SK-N-SH treated with all-trans-retinoic acid at 6 μM for 48 hours (cell line): ENCODE data around the gene SERPINH1.

Source experiments
- ATAC-seq: fragments of 200-7000 bp; cut with Tn5 transposase; 3 replicates; pipeline ENCODE4 v1.9.1; 2020; ENCODE audit warnings: mild to moderate bottlenecking, moderate library complexity
- ARNTL ChIP-seq: fragments of 450-650 bp; formaldehyde crosslinking; IDR thresholded peaks from 2 replicates; pipeline ENCODE4 v1.5.0; 2020; ENCODE audit warnings: low read depth, mild to moderate bottlenecking, moderate library complexity, borderline replicate concordance
- BACH2 ChIP-seq: fragments of 250-450 bp; sonication (Bioruptor Pico); IDR thresholded peaks from 2 replicates; pipeline ENCODE4 v1.9.0; 2021; ENCODE audit warnings: mild to moderate bottlenecking, borderline replicate concordance
- CREB5 ChIP-seq: fragments of 250-450 bp; sonication (Bioruptor Pico); IDR thresholded peaks from 2 replicates; pipeline ENCODE4 v1.5.1; 2020; ENCODE audit warnings: low read depth, mild to moderate bottlenecking, moderate library complexity
- CSDC2 ChIP-seq: fragments of 250-450 bp; sonication (Bioruptor Pico); IDR thresholded peaks from 2 replicates; pipeline ENCODE4 v1.5.0; 2020; ENCODE audit warnings: mild to moderate bottlenecking, moderate library complexity
- CSRNP3 ChIP-seq: fragments of 250-450 bp; sonication (Bioruptor Pico); IDR thresholded peaks from 2 replicates; pipeline ENCODE4 v1.5.1; 2021; ENCODE audit warnings: mild to moderate bottlenecking, moderate library complexity
- ESRRG ChIP-seq: fragments of 250-450 bp; sonication (Bioruptor Pico); IDR thresholded peaks from 2 replicates; pipeline ENCODE4 v1.6.1; 2021; ENCODE audit warnings: mild to moderate bottlenecking
- GLIS3 ChIP-seq: fragments of 250-450 bp; sonication (Bioruptor Pico); IDR thresholded peaks from 2 replicates; pipeline ENCODE4 v1.5.0; 2020; ENCODE audit warnings: mild to moderate bottlenecking, moderate library complexity
- ISL1 ChIP-seq: fragments of 250-450 bp; sonication (Bioruptor Pico); IDR thresholded peaks from 2 replicates; pipeline ENCODE4 v2.1.2; 2022; ENCODE audit warnings: mild to moderate bottlenecking, moderate library complexity
- OSR1 ChIP-seq: fragments of 250-450 bp; sonication (Bioruptor Pico); IDR thresholded peaks from 2 replicates; pipeline ENCODE4 v1.8.0; 2022; ENCODE audit warnings: moderate library complexity, mild to moderate bottlenecking, inconsistent platforms
- PATZ1 ChIP-seq: fragments of 250-450 bp; sonication (Bioruptor Pico); IDR thresholded peaks from 2 replicates; pipeline ENCODE4 v1.8.0; 2020; ENCODE audit warnings: mild to moderate bottlenecking, moderate library complexity, borderline replicate concordance
- POU6F1 ChIP-seq: fragments of 250-450 bp; sonication (Bioruptor Pico); IDR thresholded peaks from 2 replicates; pipeline ENCODE4 v1.8.0; 2021; ENCODE audit warnings: low read depth, mild to moderate bottlenecking, moderate library complexity, borderline replicate concordance
- RARB ChIP-seq: fragments of 250-450 bp; sonication (Bioruptor Pico); IDR thresholded peaks from 2 replicates; pipeline ENCODE4 v1.8.0; 2021; ENCODE audit warnings: mild to moderate bottlenecking, moderate library complexity
- SNAI2 ChIP-seq: fragments of 250-450 bp; sonication (Bioruptor Pico); IDR thresholded peaks from 2 replicates; pipeline ENCODE4 v1.5.0; 2020; ENCODE audit warnings: mild to moderate bottlenecking, moderate library complexity
- TCF4 ChIP-seq: fragments of 250-450 bp; sonication (Bioruptor Pico); IDR thresholded peaks from 2 replicates; pipeline ENCODE4 v1.8.0; 2021; ENCODE audit warnings: mild to moderate bottlenecking, moderate library complexity, borderline replicate concordance
- TOX ChIP-seq: fragments of 250-450 bp; sonication (Bioruptor Pico); IDR thresholded peaks from 2 replicates; pipeline ENCODE4 v1.8.0; 2021; ENCODE audit warnings: mild to moderate bottlenecking, moderate library complexity, borderline replicate concordance
- TSHZ2 ChIP-seq: fragments of 250-450 bp; sonication (Bioruptor Pico); IDR thresholded peaks from 2 replicates; pipeline ENCODE4 v1.5.0; 2020; ENCODE audit warnings: mild to moderate bottlenecking, moderate library complexity
- ZC3H10 ChIP-seq: fragments of 250-450 bp; sonication (Bioruptor Pico); IDR thresholded peaks from 2 replicates; pipeline ENCODE4 v1.5.1; 2021; ENCODE audit warnings: mild to moderate bottlenecking, moderate library complexity
- ZFP3 ChIP-seq: fragments of 250-450 bp; sonication (Bioruptor Pico); IDR thresholded peaks from 2 replicates; pipeline ENCODE4 v1.5.0; 2020; ENCODE audit warnings: mild to moderate bottlenecking, moderate library complexity
- ZFP30 ChIP-seq: fragments of 450-650 bp; formaldehyde crosslinking; IDR thresholded peaks from 2 replicates; pipeline ENCODE4 v1.5.0; 2022; ENCODE audit warnings: mild to moderate bottlenecking, moderate library complexity
- ZNF565 ChIP-seq: fragments of 450-650 bp; formaldehyde crosslinking; conservative IDR thresholded peaks from 2 replicates; pipeline ENCODE4 v1.5.0; 2020; ENCODE audit warnings: low read depth, mild to moderate bottlenecking, moderate library complexity
- ZNF70 ChIP-seq: fragments of 450-650 bp; formaldehyde crosslinking; IDR thresholded peaks from 2 replicates; pipeline ENCODE4 v1.5.0; 2020; ENCODE audit warnings: mild to moderate bottlenecking, moderate library complexity
- ZNF8 ChIP-seq: fragments of 450-650 bp; formaldehyde crosslinking; IDR thresholded peaks from 2 replicates; pipeline ENCODE4 v1.5.0; 2020; ENCODE audit warnings: mild to moderate bottlenecking, moderate library complexity

The SERPINH1 gene

GRCh38 chr11:75549370-75549958, 12.6 kb upstream of the SERPINH1 start:
- ATAC-seq = no peak
- TF ChIP-seq CSRNP3 (no peak), GLIS3 (no peak), OSR1 (CRISPR knock-in tag) (no peak), TCF4 (no peak), ZNF70 (CRISPR knock-in tag) (no peak), PATZ1 (CRISPR knock-in tag) (no peak), POU6F1 (no peak), ZFP30 (CRISPR knock-in tag) (no peak), ISL1 (CRISPR knock-in tag) (no peak), CREB5 (CRISPR knock-in tag) (no peak), TSHZ2 (CRISPR knock-in tag) (no peak), RARB (CRISPR knock-in tag) (no peak), ARNTL (no peak), ZNF565 (no peak), CSDC2 (no peak), ESRRG (no peak)

- no peak for TF ChIP-seq ESRRG
- TF ChIP-seq CREB5 (CRISPR knock-in tag) = no peak
- TF ChIP-seq BACH2 = no peak
- TF ChIP-seq ZNF8 (CRISPR knock-in tag) = no peak
- no peak for TF ChIP-seq TOX
- TF ChIP-seq SNAI2 (CRISPR knock-in tag) = no peak
- no peak for TF ChIP-seq ARNTL
- ATAC-seq = no peak
Measured at GRCh38 chr11:75553182-75553581, 8.9 kb upstream of the SERPINH1 start.

GRCh38 chr11:75553889-75554257, 8.2 kb upstream of the SERPINH1 start:
- TF ChIP-seq ZNF8 (CRISPR knock-in tag) (no peak), ZNF565 (no peak), CREB5 (CRISPR knock-in tag) (no peak), OSR1 (CRISPR knock-in tag) (no peak), TOX (no peak), ZFP3 (no peak), ESRRG (no peak), ARNTL (no peak), ZC3H10 (CRISPR knock-in tag) (no peak), RARB (CRISPR knock-in tag) (no peak), ZFP30 (CRISPR knock-in tag) (no peak), CSDC2 (no peak)
- no peak for ATAC-seq
